ENCODE results near the gene ESRRG. TPM values are rescaled to one million over a fixed set of nuclear protein-coding genes. Genes with fewer than 3 reads are reported as not detected.

The ESRRG gene
- total and polyA plus RNA-seq, 2 of the 8 experiments (the other 6 are each of a cell fraction or from before 2014, with no cell fraction given), result 0.59 to 1.4 TPM

- DNase-seq (ENCODE audit: low read depth in 1 of 2, low spot score in 2 of 2) (no peak), FAIRE-seq (no peak)
- H3K4me1 ChIP-seq (replicated peaks in 1 of 4; ENCODE audit: control insufficient read depth in 3 of 4, insufficient read depth in 4 of 4, low read length in 3 of 4), result no peaks in the 10 kb centered on the region
- H3K9ac ChIP-seq (replicated peaks in 1 of 4; ENCODE audit: extremely low read depth in 1 of 4, low read depth in 3 of 4, low read length in 3 of 4), result no peak overlapping the region
- TF ChIP-seq TEAD4 (IDR thresholded peaks at IDR 0.05; ENCODE audit: low read depth, low read length) (no peak), CEBPB (IDR thresholded peaks at IDR 0.05; ENCODE audit: low read depth, low read length) (no peak), RXRA (IDR thresholded peaks at IDR 0.05; ENCODE audit: insufficient read depth, low read depth, low read length) (no peak), TAF7 (optimal IDR thresholded peaks at IDR 0.05; ENCODE audit: borderline replicate concordance, low read depth, low read length) (no peak), KDM1A (IDR thresholded peaks at IDR 0.05; ENCODE audit: borderline replicate concordance, low read length) (no peak), SP4 (IDR thresholded peaks at IDR 0.05; ENCODE audit: low read length) (no peak), E2F6 (IDR thresholded peaks at IDR 0.05) (no peak), ZNF274 (IDR thresholded peaks at IDR 0.05; ENCODE audit: borderline replicate concordance, extremely low read depth, low read length) (no peak)
- no peak overlapping the region for H4K5ac ChIP-seq (ENCODE audit: insufficient read length, low read depth, low read length)
- H3K4me3 ChIP-seq (ENCODE audit: extremely low read depth in 1 of 4, insufficient read depth in 2 of 4, low read depth in 3 of 4, low read length in 4 of 4), result no peak overlapping the region
- H2BK20ac ChIP-seq (ENCODE audit: low read length), result no peak overlapping the region
- H3K23me2 ChIP-seq (ENCODE audit: low read depth, low read length), result no peaks in the 10 kb centered on the region
- no peak overlapping the region for H2BK12ac ChIP-seq (ENCODE audit: low read depth, low read length)
- H3K14ac ChIP-seq (ENCODE audit: insufficient read length), result no peak overlapping the region
- H3K23ac ChIP-seq (ENCODE audit: insufficient read length), result no peak overlapping the region
- no peak overlapping the region for H3K4me2 ChIP-seq (ENCODE audit: insufficient read depth in 1 of 2, low read depth in 2 of 2, low read length in 2 of 2)
- WGBS, 2 experiments (ENCODE audit: extremely low coverage in 1 of 2, insufficient coverage in 1 of 2, insufficient read length in 1 of 2, insufficient replicate concordance in 2 of 2, low coverage in 1 of 2, low lambda C conversion rate in 2 of 2, missing lambda C conversion rate in 1 of 2), result 74% methylated on average over 2 of the region's 2 CpGs; no CpG with 5 or more reads in 1 of the 2 experiments
- H2BK5ac ChIP-seq (ENCODE audit: low read depth, low read length), result no peak overlapping the region
- H2BK120ac ChIP-seq (replicated peaks; ENCODE audit: low read depth, low read length), result no peak overlapping the region
- H2AFZ ChIP-seq (ENCODE audit: low read length), result no peak overlapping the region
- no peak overlapping the region for H2BK15ac ChIP-seq (ENCODE audit: low read length)
- H3K27me3 ChIP-seq (replicated peaks in 1 of 4; ENCODE audit: control insufficient read depth in 3 of 4, extremely low read depth in 1 of 4, insufficient read depth in 3 of 4, low read length in 3 of 4), result no peaks in the 10 kb centered on the region
- H3K79me2 ChIP-seq (ENCODE audit: control insufficient read depth in 1 of 2, insufficient read depth in 2 of 2, low read length in 2 of 2), result no peaks in the 10 kb centered on the region
- H4K91ac ChIP-seq (replicated peaks; ENCODE audit: insufficient read length, low read length), result no peak overlapping the region
- H4K8ac ChIP-seq (ENCODE audit: extremely low read depth, insufficient read depth, low read length), result no peak overlapping the region
- no peak overlapping the region for H2AK5ac ChIP-seq (ENCODE audit: low read depth, low read length)
- no peaks in the 10 kb centered on the region for H4K20me1 ChIP-seq (replicated peaks in 1 of 2; ENCODE audit: control insufficient read depth in 1 of 2, insufficient read depth in 2 of 2, low read length in 2 of 2)
- no peaks in the 10 kb centered on the region for H3K9me3 ChIP-seq (ENCODE audit: insufficient read depth in 2 of 2, low read depth in 1 of 2, low read length in 1 of 2)
- H3K18ac ChIP-seq (ENCODE audit: extremely low read depth, low read length), result no peak overlapping the region
- H3K36me3 ChIP-seq (ENCODE audit: control insufficient read depth in 2 of 4, insufficient read depth in 4 of 4, low read length in 3 of 4), result no peaks in the 10 kb centered on the region
- H3K56ac ChIP-seq (replicated peaks; ENCODE audit: insufficient read length, low read depth, low read length), result no peak overlapping the region
- CTCF ChIA-PET (ENCODE audit: partially characterized antibody), result interaction anchor here (0.7 to 1.2 kb wide), 2 partner anchors 12 to 478 kb away, joined by 3 read pairs; no protein-coding TSS in a partner anchor
- no peak overlapping the region for H3K27ac ChIP-seq (ENCODE audit: low read depth, low read length)
- H3K4ac ChIP-seq (replicated peaks; ENCODE audit: insufficient read length, low read depth, low read length), result no peak overlapping the region
- no peaks in the 10 kb centered on the region for H3K79me1 ChIP-seq (ENCODE audit: low read depth, low read length)
- POLR2A ChIA-PET (ENCODE audit: partially characterized antibody), result no interaction called here
Measured at GRCh38 chr1:216666441-216666840, 56.8 kb downstream of the ESRRG start.

All from H1 (cell line).